ENCODE results near the gene SYMPK.
"Not testable (repeated sequence)": the region's sequence is repeated elsewhere in the genome, so short reads cannot be mapped to it uniquely, and the experiment has no call there.

SYMPK gene

DNA sequence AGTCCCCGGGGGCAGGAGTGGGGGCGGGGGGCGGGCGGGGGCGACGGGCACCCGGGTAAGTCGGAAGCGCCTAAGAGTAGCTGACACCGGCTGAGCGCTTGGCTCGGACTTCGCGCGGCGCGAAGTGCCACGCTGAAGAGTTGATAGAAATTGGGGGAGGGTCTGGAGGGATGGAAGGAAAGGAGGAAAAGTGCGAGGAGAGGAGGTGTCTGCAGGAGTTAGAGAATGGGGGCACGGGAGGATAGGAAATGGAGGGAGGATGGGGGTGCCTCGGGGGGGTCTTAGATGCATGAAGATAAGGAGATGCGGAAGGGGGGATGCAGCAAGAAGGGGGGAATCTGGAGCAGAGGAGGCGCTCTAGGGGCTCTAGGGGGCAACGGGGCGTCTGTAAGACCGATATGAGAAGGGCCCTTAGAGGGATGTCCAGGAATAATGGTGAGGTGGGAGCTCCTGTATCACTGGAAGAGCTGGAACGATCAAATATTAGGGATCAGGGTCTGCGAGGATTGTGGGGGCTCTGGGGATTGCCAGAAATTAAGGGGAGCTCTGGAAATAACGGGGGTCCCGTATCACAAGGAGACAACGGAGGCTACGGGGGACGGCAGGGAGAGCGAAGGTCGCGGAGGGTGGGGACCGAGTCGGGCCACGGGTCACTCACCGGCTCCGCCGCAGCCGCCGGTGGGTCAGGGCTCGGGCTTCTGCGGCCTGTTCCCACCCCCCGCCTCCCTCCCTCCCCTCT, 39.1 kb upstream of the SYMPK start, which contains the start of gene MYPOP:
Gene MYPOP, minus strand, starts transcription at position 702 of the 739 bp plus-strand sequence. CDS start 840 bp downstream, outside the sequence.
- no peak for DNase-seq (ENCODE audit: low read depth)
- H3K4me3 ChIP-seq (ENCODE audit: low read depth, low read length), result peak within 1 kb of the TSS; percentile 78
- TF ChIP-seq, protein P1, sequence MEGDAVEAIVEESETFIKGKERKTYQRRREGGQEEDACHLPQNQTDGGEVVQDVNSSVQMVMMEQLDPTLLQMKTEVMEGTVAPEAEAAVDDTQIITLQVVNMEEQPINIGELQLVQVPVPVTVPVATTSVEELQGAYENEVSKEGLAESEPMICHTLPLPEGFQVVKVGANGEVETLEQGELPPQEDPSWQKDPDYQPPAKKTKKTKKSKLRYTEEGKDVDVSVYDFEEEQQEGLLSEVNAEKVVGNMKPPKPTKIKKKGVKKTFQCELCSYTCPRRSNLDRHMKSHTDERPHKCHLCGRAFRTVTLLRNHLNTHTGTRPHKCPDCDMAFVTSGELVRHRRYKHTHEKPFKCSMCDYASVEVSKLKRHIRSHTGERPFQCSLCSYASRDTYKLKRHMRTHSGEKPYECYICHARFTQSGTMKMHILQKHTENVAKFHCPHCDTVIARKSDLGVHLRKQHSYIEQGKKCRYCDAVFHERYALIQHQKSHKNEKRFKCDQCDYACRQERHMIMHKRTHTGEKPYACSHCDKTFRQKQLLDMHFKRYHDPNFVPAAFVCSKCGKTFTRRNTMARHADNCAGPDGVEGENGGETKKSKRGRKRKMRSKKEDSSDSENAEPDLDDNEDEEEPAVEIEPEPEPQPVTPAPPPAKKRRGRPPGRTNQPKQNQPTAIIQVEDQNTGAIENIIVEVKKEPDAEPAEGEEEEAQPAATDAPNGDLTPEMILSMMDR (IDR thresholded peaks at IDR 0.05; ENCODE audit: control insufficient read depth, extremely low read depth, insufficient read depth), result no peak

DNA sequence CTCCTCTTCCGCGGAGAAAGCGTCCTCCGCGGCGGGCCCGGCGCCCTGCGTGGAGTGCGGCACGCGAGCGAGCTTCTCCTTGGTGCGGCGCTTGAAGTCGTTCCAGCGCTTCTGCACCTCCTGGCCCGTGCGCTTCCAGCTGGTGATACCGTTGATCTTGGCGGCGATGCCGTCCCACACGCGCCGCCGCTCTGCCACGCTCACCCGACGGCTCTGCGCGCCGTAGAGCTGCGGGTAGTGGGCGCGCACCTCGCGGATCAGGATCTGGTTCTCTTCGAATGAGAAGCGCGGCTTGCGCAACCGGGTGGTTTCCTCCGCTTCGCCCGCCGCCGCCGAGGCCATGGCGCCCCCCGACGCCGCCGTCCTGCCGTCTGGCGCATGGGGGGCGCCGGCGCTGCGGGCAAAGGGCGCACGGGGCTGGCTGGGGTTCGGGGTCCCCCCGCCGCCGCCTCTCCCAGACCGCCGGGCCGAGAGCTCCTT, 38.5 kb upstream of the SYMPK start:
- peak overlapping the region; percentile 78 for H3K4me3 ChIP-seq (ENCODE audit: low read depth, low read length)
- DNase-seq (ENCODE audit: low read depth), result no peak
- TF ChIP-seq, protein P1 (IDR thresholded peaks at IDR 0.05; ENCODE audit: control insufficient read depth, extremely low read depth, insufficient read depth), result no peak

DNA sequence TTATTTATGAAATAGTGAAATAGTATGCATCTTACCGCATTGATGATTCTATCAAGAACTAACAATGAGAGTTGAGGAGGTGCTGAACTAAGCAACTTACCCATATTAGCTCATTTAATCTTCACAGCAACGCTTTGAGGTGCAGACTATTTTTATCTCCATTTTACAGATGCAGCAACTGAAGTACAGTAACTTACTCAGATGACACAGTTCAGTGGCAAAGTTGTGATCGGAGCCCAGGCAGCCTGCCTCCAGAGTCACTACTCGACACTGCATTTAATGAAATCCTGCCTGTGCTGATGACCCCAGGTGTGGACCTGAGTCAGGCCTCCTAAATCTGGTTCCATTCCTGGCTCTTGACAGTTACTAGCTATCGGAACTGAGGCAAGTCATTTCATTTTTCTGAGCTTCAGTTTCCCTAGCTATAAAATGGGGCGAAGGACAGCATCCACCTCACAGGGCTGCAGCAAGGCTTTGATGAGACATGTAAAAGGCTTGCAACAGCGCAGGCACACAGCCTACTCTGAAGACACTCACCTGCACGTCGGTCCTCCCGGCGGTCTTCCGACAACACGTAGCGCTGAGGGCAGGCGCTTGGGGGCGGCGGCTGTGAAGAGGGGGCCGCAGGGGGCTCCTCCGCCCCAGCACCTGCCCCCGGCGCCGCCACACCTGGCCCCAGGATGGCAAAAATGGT, 37.9 kb upstream of the SYMPK start:
- no peak overlapping the region for H3K4me3 ChIP-seq (ENCODE audit: low read depth, low read length)
- TF ChIP-seq, protein P1 (IDR thresholded peaks at IDR 0.05; ENCODE audit: control insufficient read depth, extremely low read depth, insufficient read depth), result no peak
- no peak for DNase-seq (ENCODE audit: low read depth)

DNA sequence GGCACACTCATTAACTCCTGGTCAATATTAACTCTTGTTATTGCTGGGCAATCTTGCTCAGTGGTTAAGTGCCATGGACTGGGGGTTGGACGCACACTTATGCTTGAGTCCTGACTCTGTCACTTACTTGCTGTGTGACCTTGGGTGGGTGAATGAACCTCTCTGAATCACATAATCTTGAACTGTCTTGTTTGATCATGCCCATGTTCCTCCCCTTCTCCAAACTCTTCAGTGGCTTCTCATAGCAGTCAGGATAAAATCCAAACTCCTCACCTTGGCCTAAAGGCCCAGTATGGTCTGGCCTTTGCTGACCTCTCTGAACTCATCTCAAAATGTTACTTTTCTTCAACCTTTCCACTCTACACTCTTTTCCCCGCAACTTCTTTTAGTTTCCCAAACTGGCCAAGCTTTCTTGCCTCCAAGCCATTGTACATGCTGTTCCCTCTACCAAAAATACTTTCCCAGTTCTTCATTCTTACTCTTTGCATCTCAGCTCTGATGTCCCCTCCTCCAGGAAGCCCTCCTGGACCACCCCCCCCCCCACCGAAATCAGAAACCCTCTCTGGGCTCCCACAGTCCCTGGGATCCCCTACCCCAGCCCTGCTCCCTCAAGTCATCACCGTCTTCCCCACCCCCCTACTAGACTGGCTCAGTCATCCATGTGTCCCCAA, 37.1 kb upstream of the SYMPK start:
- DNase-seq (ENCODE audit: low read depth), result no peak
- no peak overlapping the region for H3K4me3 ChIP-seq (ENCODE audit: low read depth, low read length)
- TF ChIP-seq, protein P1 (IDR thresholded peaks at IDR 0.05; ENCODE audit: control insufficient read depth, extremely low read depth, insufficient read depth), result no peak

DNA sequence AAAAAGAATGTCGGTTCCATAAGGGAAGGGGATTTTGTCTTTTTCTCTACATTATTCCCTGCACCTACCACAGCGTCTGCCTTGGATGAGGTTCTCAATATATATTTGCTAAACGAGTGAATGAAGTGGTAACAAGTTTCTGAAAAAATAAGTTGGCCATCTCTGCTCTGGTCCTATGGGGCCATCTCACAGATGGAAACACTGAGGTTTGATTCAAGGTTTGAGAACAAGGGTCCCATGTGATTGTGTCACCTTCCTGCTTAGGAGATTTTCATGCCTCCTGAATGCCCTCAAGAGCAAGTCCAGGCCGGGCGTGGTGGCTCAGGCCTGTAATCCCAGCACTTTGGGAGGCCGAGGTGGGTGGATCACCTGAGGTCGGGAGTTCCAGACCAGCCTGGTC, 36.3 kb upstream of the SYMPK start:
- DNase-seq (ENCODE audit: low read depth), result no peak
- TF ChIP-seq, protein P1 (IDR thresholded peaks at IDR 0.05; ENCODE audit: control insufficient read depth, extremely low read depth, insufficient read depth), result no peak
- H3K4me3 ChIP-seq (ENCODE audit: low read depth, low read length), result no peak overlapping the region

DNA sequence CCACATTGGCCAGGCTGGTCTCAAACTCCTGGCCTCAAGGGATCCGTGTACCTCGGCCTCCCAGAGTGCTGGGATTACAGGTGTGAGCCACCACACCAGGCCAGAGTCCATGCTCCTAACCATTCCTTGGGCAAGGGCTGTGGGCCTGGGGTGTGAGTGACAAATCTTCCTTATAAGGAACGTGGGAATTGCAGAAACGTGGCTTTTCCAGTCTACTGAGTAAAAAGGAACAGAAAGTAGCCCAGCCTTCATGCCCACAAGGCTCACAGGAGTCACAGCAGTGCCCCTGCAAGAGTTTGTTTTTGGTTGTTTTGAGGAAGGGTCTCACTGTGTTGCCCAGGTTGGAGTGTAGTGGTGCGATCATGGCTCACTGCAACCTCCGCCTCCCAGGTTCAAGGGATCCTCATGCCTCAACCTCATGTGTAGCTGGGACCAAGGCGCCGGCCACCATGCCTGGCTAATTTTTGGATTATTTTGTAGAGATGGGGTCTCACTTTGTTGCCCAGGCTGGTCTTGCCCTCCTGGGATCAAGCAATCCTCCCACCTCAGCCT, 34.4 kb upstream of the SYMPK start:
- TF ChIP-seq, protein P1 (IDR thresholded peaks at IDR 0.05; ENCODE audit: control insufficient read depth, extremely low read depth, insufficient read depth), result no peak

DNA sequence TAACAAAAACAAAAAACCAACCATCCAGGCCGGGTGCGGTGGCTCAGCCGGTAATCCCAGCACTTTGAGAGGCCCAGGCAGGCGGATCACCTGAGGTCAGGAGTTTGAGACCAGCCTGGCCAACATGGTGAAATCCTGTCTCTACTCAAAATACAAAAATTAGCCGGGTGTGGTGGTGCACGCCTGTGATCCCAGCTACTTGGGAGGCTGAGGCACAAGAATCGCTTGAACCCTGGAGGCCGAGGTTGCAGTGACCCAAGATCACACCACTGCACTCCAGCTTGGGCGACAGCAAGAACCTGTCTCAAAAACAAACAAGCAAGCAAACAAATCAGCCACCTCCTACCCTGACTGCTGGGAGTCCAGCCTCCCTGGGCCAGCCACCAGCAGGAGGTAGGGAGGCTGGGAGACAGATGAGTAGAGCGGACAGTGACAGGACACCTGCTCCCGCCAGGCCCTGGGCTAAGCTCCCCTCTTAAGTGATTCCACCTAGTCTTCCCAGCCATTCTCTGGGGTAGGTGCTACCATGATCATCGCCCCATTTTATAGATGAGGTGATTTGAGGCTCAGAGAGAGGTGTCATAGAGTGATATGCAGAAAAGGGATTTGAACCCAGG, 33.1 kb upstream of the SYMPK start:
- H3K4me3 ChIP-seq (ENCODE audit: low read depth, low read length); DNase-seq (ENCODE audit: low read depth): not testable (repeated sequence)

More for the DNA sequence above, 34.4 kb upstream of the SYMPK start:
- H3K4me3 ChIP-seq (ENCODE audit: low read depth, low read length), result no peak overlapping the region
- DNase-seq (ENCODE audit: low read depth), result no peak
